IPS DF 4.7 (cell line): Measurements from ENCODE around the gene PLSCR2.
"Not testable (repeated sequence)": the region's sequence is repeated elsewhere in the genome, so short reads cannot be mapped to it uniquely, and the experiment has no call there.

Experiments used
- DNase-seq: peaks from one replicate; pipeline ENCODE4 v3.0.0-alpha.2; 2013; ENCODE audit warnings: low spot score; ENCODE audit errors: extremely low read depth

PLSCR2 gene, protein sequence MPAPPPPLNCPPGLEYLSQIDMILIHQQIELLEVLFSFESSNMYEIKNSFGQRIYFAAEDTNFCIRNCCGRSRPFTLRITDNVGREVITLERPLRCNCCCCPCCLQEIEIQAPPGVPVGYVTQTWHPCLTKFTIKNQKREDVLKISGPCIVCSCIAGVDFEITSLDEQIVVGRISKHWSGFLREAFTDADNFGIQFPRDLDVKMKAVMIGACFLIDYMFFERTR

GRCh38 chr3:146469150-146470017 is at the start of gene PLSCR2:
PLSCR2 (minus strand) TSS chr3:146469561; CDS start chr3:146459904, 9,657 bp downstream.
- no peak for DNase-seq

DNA sequence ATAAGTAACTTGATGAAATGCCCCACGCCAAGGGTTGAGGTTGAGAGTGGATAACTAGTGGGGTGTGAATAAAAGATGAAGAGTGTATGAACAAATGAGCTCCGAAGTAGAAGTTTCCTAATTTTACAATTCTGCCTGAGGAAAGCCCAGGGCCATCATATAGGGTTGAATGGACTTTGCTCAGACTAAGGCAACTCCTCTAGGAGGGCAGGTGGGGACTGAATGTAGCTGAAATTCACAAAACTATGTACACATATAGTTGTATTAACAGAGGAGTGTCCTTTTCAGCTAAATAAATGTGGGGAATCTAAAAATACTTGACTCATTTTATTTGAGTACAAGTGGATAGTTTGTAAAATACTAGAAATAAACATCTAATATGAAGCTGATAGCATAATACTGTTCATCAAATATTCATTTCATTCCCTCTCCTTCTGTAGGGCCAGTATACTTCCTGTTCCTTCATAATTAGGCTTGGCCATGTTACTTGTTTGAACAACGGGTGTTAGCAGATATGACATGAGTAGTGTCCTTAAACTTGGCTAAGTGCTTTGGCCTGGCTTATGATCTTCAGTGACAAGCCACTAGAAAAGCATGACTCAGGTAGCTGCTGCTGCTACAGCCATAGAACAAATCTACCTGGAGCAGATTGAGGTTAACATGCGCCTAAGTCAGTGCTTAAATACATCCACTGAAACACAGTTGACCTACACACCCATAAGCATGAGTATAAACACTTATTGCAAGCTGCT is 48.5 kb upstream of the PLSCR2 start:
- DNase-seq: no peak

DNA sequence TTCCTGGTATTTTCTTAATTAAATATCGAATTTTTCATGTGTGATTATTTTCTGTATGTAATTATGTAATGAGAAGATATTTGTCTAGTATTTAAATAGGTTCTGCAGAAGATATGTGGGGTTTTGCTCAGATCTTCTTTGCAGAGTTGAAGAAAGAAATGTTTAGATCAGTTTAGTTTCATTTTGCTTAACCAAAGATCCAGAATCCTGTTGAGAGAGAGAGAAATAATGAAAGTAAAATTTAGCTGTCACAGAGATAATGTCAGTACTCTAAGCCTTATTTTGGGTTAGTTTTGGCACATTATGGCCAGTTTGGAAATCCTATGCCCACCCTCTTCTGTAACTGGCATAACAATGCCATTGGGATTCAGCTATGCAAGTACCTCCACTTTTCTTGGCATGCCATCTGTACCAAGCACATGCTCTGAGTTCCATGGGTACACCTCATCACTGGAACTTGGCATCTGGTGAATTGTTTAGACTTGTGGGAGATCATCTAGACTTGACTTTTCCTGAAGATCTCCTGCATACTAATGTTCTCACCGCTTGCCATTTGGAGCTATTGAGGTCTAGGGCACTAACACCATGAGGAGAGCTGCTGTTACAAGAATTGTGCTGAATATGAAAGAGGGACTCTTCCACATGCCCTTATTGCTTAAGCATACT is 44.2 kb upstream of the PLSCR2 start:
- no peak for DNase-seq

GRCh38 chr3:146511402-146512134 is 42.2 kb upstream of the PLSCR2 start:
- DNase-seq: no peak

DNA sequence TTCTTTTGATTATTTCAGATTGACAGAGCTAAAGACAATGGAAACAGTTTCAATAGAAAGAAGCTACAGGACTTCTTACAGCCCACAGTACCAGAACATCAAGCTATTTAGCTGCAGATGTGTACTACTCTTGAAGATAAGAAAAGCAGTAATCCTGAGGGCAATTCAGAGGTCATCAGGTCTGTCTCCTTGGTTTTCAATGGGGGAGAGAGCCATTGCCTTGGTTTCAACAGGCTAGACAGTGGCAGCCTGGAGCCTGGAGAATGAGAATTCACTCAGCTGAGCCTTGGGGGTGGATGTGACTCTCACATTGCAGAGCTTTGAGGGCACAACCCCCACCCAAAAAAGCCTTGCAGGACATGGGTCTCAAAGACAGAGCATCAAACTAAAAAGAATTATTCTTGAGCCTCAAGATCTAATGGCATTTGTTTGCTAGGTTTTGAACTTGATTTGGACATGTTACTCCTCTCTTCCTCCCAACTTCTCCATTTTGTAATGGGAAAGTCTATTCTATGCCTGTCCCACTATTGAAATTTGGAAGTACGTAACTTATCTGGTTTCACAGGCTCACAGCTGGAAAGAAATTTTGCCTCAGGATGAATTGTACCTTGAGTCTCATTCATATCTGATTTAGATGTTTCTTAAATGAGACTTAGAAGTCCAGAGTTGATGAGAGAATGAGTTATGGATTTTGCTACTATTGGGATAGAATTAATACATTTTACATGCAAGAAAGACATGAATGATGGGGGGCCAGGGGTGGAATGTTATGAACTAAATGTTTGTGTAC is 38.2 kb upstream of the PLSCR2 start:
- DNase-seq: no peak

GRCh38 chr3:146505516-146505915 is 36.2 kb upstream of the PLSCR2 start:
- no peak for DNase-seq

- DNase-seq: no peak
Observed at GRCh38 chr3:146504498-146505197, 35.3 kb upstream of the PLSCR2 start.

DNA sequence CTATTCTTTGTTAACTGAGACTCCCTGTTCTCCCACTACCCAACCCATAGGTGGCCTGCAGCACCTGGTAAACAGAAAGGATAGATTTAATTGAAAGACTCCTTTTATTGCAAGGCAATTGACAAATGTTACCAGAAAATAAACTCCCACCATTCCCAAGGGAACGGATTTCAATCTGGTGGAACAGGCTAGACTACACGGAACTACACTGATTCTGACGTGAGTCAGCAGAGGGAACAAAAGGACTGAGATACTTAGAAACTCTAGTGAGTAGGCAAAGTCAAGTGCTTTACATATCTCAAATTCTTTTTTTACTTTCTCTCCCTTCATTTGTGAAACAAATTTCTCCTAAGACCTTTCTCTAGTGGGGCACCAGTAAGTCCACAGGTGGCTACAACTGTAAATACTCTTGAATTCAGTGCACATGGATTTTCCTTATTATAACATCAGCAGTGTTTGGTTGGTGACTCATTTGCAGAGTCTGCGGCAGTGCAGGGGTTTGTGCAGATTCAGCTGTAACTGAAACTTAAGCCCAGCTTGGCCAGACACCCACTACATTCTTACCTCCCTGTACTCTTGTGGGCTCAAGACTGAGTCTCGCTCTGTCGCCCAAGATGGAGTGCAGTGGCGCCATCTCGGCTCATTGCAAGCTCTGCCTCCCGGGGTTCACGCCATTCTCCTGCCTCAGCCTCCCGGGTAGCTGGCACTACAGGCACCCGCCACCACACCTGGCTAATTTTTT is 34.3 kb upstream of the PLSCR2 start:
- no peak for DNase-seq

DNA sequence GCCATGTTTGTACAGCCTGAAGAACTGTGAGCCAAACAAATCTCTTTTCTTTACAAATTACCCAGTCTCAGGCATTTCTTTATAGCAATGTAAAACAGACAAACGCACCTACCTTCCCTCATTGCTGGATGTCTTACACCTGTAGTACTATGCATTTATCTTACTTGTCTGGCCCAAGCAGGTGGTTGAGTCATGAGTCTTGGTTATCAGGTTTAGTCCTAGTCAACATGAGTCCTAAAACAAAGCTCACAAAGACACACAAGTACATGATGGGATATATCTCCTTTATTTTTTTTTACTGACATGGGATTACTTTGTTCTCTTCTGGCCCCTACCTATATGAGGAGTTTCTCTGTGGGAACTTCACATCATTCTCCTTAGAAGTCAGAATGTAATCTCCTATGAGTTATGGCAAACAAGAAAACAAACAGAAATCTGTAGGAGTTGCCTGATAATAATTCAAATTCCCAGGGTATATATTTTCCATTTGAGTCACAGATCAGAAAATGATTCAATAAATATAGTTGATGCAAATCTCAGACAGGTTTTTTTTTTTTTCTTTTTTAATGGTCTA is 33.6 kb upstream of the PLSCR2 start:
- no peak for DNase-seq

DNA sequence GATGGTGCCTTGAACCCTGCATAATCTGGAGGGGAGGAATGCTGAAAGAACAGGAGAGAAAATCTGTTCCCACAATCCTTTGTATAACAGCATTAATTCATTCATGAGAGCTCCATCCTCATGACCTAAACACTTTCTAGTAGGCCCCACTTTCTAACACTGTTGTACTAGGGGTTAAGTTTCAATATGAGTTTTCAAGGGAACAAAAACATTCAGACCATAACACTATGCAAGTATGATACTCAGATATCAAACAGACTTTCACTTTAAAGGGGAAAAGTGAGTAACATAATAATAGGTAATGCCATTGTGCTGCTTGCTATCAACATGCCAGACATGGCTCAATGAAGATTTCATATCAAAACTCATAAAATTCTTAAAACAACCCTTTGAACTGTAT is 32.4 kb upstream of the PLSCR2 start:
- DNase-seq: no peak

DNA sequence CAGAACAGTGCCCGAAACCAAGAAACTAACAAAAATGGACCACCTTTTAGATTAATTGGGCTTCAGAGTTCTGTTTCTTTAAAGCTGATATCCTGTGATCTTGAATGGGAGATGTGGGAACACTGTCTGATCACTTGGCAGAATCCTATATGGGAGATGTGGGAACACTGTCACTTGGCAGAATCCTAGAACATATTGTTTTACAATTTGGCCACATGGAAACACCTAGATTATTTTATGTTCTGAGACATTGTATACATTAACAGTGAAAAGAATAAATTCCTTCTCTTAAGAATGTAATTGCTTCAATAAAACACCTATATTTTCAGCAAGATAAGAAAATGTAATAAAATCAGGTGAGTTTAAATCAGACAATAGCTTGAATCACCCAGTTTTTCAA is 30.3 kb upstream of the PLSCR2 start:
- DNase-seq: no peak

GRCh38 chr3:146498002-146498736 is 28.8 kb upstream of the PLSCR2 start:
- no peak for DNase-seq

DNA sequence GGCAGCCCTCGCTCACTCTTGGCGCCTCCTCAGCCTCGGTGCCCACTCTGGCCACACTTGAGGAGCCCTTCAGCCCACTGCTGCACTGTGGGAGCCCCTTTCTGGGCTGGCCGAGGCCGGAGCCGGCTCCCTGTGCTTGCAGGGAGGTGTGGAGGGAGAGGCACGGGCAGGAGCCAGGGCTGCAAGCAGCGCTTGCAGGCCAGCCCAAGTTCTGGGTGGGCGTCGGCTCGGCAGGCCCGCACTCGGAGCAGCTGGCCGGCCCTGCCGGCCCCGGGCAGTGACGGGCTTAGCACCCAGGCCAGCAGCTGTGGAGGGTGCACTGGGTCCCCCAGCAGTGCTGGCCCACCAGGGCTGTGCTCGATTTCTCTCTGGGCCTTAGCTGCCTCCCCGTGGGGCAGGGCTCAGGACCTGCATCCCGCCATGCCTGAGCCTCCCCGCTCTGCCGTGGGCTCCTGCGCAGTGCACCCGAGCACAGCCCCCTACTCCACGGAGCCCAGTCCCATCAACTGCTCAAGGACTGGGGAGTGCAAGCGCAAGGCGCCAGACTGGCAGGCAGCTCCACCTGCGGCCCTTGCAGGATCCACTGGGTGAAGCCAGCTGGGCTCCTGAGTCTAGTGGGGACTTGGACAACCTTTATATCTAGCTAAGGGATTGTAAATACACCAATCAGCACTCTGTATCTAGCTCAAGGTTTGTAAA is 27.9 kb upstream of the PLSCR2 start:
- not testable (repeated sequence) for DNase-seq

DNA sequence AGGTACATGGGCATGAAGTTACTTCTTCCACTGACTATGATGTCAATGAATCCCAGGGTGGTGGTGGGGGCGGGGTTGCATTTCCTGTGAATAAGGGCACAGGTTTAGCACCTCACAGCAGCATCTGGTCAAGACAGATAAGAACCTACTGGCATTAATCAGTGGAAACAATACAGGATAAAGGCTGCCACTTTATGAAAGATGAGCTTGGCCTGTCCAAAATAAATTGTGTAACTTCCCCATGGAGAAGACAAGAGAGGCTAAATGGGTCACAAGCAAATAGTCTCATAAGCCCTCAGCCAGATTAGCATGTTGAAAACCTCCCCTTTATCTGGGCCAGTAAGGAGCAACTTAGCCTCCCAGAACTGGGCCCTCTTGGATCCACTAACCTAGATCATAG is 27.4 kb upstream of the PLSCR2 start:
- no peak for DNase-seq

DNA sequence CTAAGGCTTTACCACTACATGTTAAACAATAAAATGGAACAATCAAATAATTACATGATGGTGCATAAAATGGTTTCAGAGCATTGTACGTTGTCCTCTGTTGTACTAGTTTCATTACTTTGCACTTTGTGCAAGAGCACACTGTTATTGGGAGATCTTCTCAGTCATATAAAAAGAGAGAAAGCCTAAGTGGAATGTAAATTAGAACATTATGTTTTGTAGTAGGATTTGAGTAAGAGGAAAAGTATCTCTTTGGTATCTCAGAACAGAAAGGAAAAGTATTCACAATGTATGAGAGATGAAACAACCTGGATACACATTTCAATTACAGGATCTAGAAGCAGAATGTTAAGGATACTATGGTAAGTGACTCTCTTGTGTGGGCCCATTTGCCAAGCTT is 26.9 kb upstream of the PLSCR2 start:
- DNase-seq: no peak

GRCh38 chr3:146493761-146494160 is 24.4 kb upstream of the PLSCR2 start:
- no peak for DNase-seq

DNA sequence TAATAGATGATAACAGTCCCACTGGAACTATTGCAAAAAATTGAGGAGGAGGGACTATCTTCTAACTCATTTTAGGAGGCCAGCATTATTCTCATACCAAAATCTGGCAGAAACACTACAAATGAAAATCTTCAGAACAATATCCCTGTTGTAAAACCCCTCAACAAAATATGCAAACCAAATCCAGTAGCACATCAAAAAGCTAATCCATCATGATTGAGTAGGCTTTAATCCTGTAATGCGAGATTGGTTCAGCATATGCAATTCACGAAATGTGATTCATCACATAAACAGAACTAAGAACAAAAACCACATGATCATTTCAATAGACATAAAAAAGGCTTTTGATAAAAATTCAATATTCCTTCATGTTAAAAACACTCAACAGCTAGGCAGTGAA is 23.9 kb upstream of the PLSCR2 start:
- DNase-seq: no peak
